ENCODE results near the gene BMP8A. TPM values are rescaled to one million over a fixed set of nuclear protein-coding genes. Genes with fewer than 3 reads are reported as not detected.
A peak's percentile ranks its signal among the peaks of the same experiment; 100 is the strongest.
"Not testable (repeated sequence)": the region's sequence is repeated elsewhere in the genome, so short reads cannot be mapped to it uniquely, and the experiment has no call there.

BMP8A gene
- total RNA-seq, 1 donor from 2014 or later = under 0.01 TPM

GRCh38 chr1:39514710-39515124 lies 23.3 kb downstream of the BMP8A start:
- H3K9me3 ChIP-seq (ENCODE audit: control insufficient read depth in 3 of 3, low read length in 3 of 3); H3K27me3 ChIP-seq (ENCODE audit: control insufficient read depth in 3 of 3, insufficient read depth in 3 of 3, low read length in 3 of 3); H3K36me3 ChIP-seq (ENCODE audit: control insufficient read depth in 3 of 3, insufficient read depth in 3 of 3, low read length in 3 of 3); H3K4me1 ChIP-seq (ENCODE audit: control insufficient read depth in 3 of 3, insufficient read depth in 3 of 3, low read length in 3 of 3); H3K27ac ChIP-seq (ENCODE audit: low read depth, low read length): not testable (repeated sequence)
- Histone ChIP-seq H3K4me3 (ENCODE audit: low read length in 3 of 3) (peak overlapping the region in 1 of 3 donors; percentile 45), H3K9ac (ENCODE audit: low read depth in 1 of 3, low read length in 3 of 3) (peak overlapping the region in 1 of 3 donors; percentile 40)

- not testable (repeated sequence) for H3K27me3 ChIP-seq (ENCODE audit: control insufficient read depth in 3 of 3, insufficient read depth in 3 of 3, low read length in 3 of 3); H3K9me3 ChIP-seq (ENCODE audit: control insufficient read depth in 3 of 3, low read length in 3 of 3); H3K27ac ChIP-seq (ENCODE audit: low read depth, low read length); H3K36me3 ChIP-seq (ENCODE audit: control insufficient read depth in 3 of 3, insufficient read depth in 3 of 3, low read length in 3 of 3); H3K4me1 ChIP-seq (ENCODE audit: control insufficient read depth in 3 of 3, insufficient read depth in 3 of 3, low read length in 3 of 3); H3K4me3 ChIP-seq (ENCODE audit: low read length in 3 of 3); H3K9ac ChIP-seq (ENCODE audit: low read depth in 1 of 3, low read length in 3 of 3)
Observed at GRCh38 chr1:39515131-39516086, 24.0 kb downstream of the BMP8A start.

- not testable (repeated sequence) for H3K4me3 ChIP-seq (ENCODE audit: low read length in 3 of 3); H3K27me3 ChIP-seq (ENCODE audit: control insufficient read depth in 3 of 3, insufficient read depth in 3 of 3, low read length in 3 of 3); H3K9ac ChIP-seq (ENCODE audit: low read depth in 1 of 3, low read length in 3 of 3); H3K9me3 ChIP-seq (ENCODE audit: control insufficient read depth in 3 of 3, low read length in 3 of 3); H3K36me3 ChIP-seq (ENCODE audit: control insufficient read depth in 3 of 3, insufficient read depth in 3 of 3, low read length in 3 of 3); H3K27ac ChIP-seq (ENCODE audit: low read depth, low read length); H3K4me1 ChIP-seq (ENCODE audit: control insufficient read depth in 3 of 3, insufficient read depth in 3 of 3, low read length in 3 of 3)
Observed at GRCh38 chr1:39516841-39517240, 25.4 kb downstream of the BMP8A start.

- H3K4me1 ChIP-seq (ENCODE audit: control insufficient read depth in 3 of 3, insufficient read depth in 3 of 3, low read length in 3 of 3); H3K27me3 ChIP-seq (ENCODE audit: control insufficient read depth in 3 of 3, insufficient read depth in 3 of 3, low read length in 3 of 3): not testable (repeated sequence)
Observed at GRCh38 chr1:39517936-39518335, 26.5 kb downstream of the BMP8A start.

GRCh38 chr1:39519376-39519775 lies 27.9 kb downstream of the BMP8A start:
- H3K9me3 ChIP-seq (ENCODE audit: control insufficient read depth in 3 of 3, low read length in 3 of 3); H3K4me1 ChIP-seq (ENCODE audit: control insufficient read depth in 3 of 3, insufficient read depth in 3 of 3, low read length in 3 of 3); H3K9ac ChIP-seq (ENCODE audit: low read depth in 1 of 3, low read length in 3 of 3); H3K36me3 ChIP-seq (ENCODE audit: control insufficient read depth in 3 of 3, insufficient read depth in 3 of 3, low read length in 3 of 3); H3K27ac ChIP-seq (ENCODE audit: low read depth, low read length); H3K27me3 ChIP-seq (ENCODE audit: control insufficient read depth in 3 of 3, insufficient read depth in 3 of 3, low read length in 3 of 3); H3K4me3 ChIP-seq (ENCODE audit: low read length in 3 of 3): not testable (repeated sequence)

More at GRCh38 chr1:39517936-39518335, 26.5 kb downstream of the BMP8A start:
- not testable (repeated sequence) for H3K27ac ChIP-seq (ENCODE audit: low read depth, low read length); H3K36me3 ChIP-seq (ENCODE audit: control insufficient read depth in 3 of 3, insufficient read depth in 3 of 3, low read length in 3 of 3); H3K9me3 ChIP-seq (ENCODE audit: control insufficient read depth in 3 of 3, low read length in 3 of 3); H3K4me3 ChIP-seq (ENCODE audit: low read length in 3 of 3); H3K9ac ChIP-seq (ENCODE audit: low read depth in 1 of 3, low read length in 3 of 3)

GRCh38 chr1:39522221-39522620 lies 30.8 kb downstream of the BMP8A start:
- H3K9me3 ChIP-seq (ENCODE audit: control insufficient read depth in 3 of 3, low read length in 3 of 3); H3K4me3 ChIP-seq (ENCODE audit: low read length in 3 of 3); H3K9ac ChIP-seq (ENCODE audit: low read depth in 1 of 3, low read length in 3 of 3); H3K27me3 ChIP-seq (ENCODE audit: control insufficient read depth in 3 of 3, insufficient read depth in 3 of 3, low read length in 3 of 3); H3K27ac ChIP-seq (ENCODE audit: low read depth, low read length); H3K4me1 ChIP-seq (ENCODE audit: control insufficient read depth in 3 of 3, insufficient read depth in 3 of 3, low read length in 3 of 3): not testable (repeated sequence)
- H3K36me3 ChIP-seq (ENCODE audit: control insufficient read depth in 3 of 3, insufficient read depth in 3 of 3, low read length in 3 of 3) = peaks cover 20 to 24% (median 24%) of the 10 kb centered on the region in 3 donors

GRCh38 chr1:39522661-39523567 lies 31.5 kb downstream of the BMP8A start:
- Histone ChIP-seq H3K9ac (ENCODE audit: low read depth in 1 of 3, low read length in 3 of 3) (no peak overlapping the region), H3K4me1 (ENCODE audit: control insufficient read depth in 3 of 3, insufficient read depth in 3 of 3, low read length in 3 of 3) (no peaks in the 10 kb centered on the region), H3K4me3 (ENCODE audit: low read length in 3 of 3) (no peak overlapping the region), H3K27ac (ENCODE audit: low read depth, low read length) (no peak overlapping the region), H3K27me3 (ENCODE audit: control insufficient read depth in 3 of 3, insufficient read depth in 3 of 3, low read length in 3 of 3) (no peaks in the 10 kb centered on the region), H3K9me3 (ENCODE audit: control insufficient read depth in 3 of 3, low read length in 3 of 3) (no peaks in the 10 kb centered on the region), H3K36me3 (ENCODE audit: control insufficient read depth in 3 of 3, insufficient read depth in 3 of 3, low read length in 3 of 3) (peaks cover 27 to 30% (median 29%) of the 10 kb centered on the region in 3 donors)

GRCh38 chr1:39524171-39524570 lies 32.7 kb downstream of the BMP8A start:
- peaks cover 39 to 41% (median 41%) of the 10 kb centered on the region in 3 donors for H3K36me3 ChIP-seq (ENCODE audit: control insufficient read depth in 3 of 3, insufficient read depth in 3 of 3, low read length in 3 of 3)
- H3K9ac ChIP-seq (ENCODE audit: low read depth in 1 of 3, low read length in 3 of 3) = no peak overlapping the region
- no peaks in the 10 kb centered on the region for H3K4me1 ChIP-seq (ENCODE audit: control insufficient read depth in 3 of 3, insufficient read depth in 3 of 3, low read length in 3 of 3)
- no peaks in the 10 kb centered on the region for H3K9me3 ChIP-seq (ENCODE audit: control insufficient read depth in 3 of 3, low read length in 3 of 3)
- H3K27ac ChIP-seq (ENCODE audit: low read depth, low read length) = no peak overlapping the region
- no peaks in the 10 kb centered on the region for H3K27me3 ChIP-seq (ENCODE audit: control insufficient read depth in 3 of 3, insufficient read depth in 3 of 3, low read length in 3 of 3)
- H3K4me3 ChIP-seq (ENCODE audit: low read length in 3 of 3) = no peak overlapping the region

GRCh38 chr1:39524591-39525365 lies 33.3 kb downstream of the BMP8A start:
- H3K27ac ChIP-seq (ENCODE audit: low read depth, low read length) = no peak overlapping the region
- H3K27me3 ChIP-seq (ENCODE audit: control insufficient read depth in 3 of 3, insufficient read depth in 3 of 3, low read length in 3 of 3) = no peaks in the 10 kb centered on the region
- H3K4me1 ChIP-seq (ENCODE audit: control insufficient read depth in 3 of 3, insufficient read depth in 3 of 3, low read length in 3 of 3) = no peaks in the 10 kb centered on the region
- no peak overlapping the region for H3K4me3 ChIP-seq (ENCODE audit: low read length in 3 of 3)
- H3K9me3 ChIP-seq (ENCODE audit: control insufficient read depth in 3 of 3, low read length in 3 of 3) = no peaks in the 10 kb centered on the region
- H3K9ac ChIP-seq (ENCODE audit: low read depth in 1 of 3, low read length in 3 of 3) = no peak overlapping the region
- peaks cover 41 to 47% (median 44%) of the 10 kb centered on the region in 3 donors for H3K36me3 ChIP-seq (ENCODE audit: control insufficient read depth in 3 of 3, insufficient read depth in 3 of 3, low read length in 3 of 3)

Measured in skeletal muscle tissue (tissue), 4 donors.